Transverse colon (tissue), 4 donors: Measurements from ENCODE around the gene RASGRP2.

Source experiments
- CTCF ChIP-seq, 5 experiments: fragments of 200-600 bp in 3 of 5; fragments of 450-650 bp in 2 of 5; sonication (generic) in 3 of 5; IDR thresholded peaks; 1 replicate in 2 of 5; 2 replicates in 3 of 5; pipeline ENCODE4 v1.5.1; 2016 to 2017; ENCODE audit warnings: antibody characterized with exemption in 5 of 5, inconsistent platforms in 3 of 5, mild to moderate bottlenecking in 2 of 5, moderate library complexity in 1 of 5
- POLR2AphosphoS5 ChIP-seq, 3 donors: sonication (generic); formaldehyde crosslinking; IDR thresholded peaks; one replicate each; pipeline ENCODE4 v1.6.1; 2016; ENCODE audit warnings: antibody characterized with exemption in 3 of 3

DNA sequence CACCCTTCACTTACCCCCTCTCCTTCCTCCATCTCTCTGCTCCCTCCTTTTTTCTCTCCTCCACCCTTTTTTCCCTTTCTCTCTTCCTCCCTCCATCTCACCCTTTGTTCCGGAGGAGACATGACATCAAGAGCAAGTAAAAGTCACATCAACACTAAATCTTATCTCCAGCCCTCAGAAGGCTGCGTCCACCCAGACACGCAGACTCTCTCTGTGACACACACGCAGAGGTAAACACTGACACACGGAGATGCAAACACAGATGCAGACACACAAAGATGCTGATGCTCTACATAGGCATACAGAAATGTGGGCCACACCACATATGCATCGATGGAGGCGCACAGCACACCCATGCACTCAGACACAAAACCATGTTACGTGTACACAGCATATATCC lies 47.9 kb downstream of the RASGRP2 start:
- TF ChIP-seq CTCF (IDR thresholded peaks at IDR 0.05), result no peak
- TF ChIP-seq POLR2AphosphoS5 (IDR thresholded peaks at IDR 0.05), result no peak
